Adipose tissue (tissue), 3 donors: ENCODE data around the gene VRK2. TPM values are rescaled to one million over a fixed set of nuclear protein-coding genes. Genes with fewer than 3 reads are reported as not detected.
"Not testable (repeated sequence)": the region's sequence is repeated elsewhere in the genome, so short reads cannot be mapped to it uniquely, and the experiment has no call there.

Experiments used
- H3K27ac ChIP-seq: one replicate; pipeline ENCODE4 v1.5.1; 2013; ENCODE audit warnings: low read depth, low read length
- WGBS, 3 donors: extraction: QIAGEN DNeasy Blood & Tissue Kit; methylation state at CpG; one replicate each; pipeline ENCODE4 v1.1.7; 2013; 5-methylcytosine and 5-hydroxymethylcytosine counted together
- polyA plus RNA-seq, 3 donors: library from polyadenylated mRNA; stranded (reverse); fragments of 200-250 nt; gene quantifications; one replicate each; pipeline ENCODE4 v1.2.3, GENCODE V29; 2013
- donor health status: healthy with polysubstance abuse.
- donor health status: Bipolar disorder and iron deficiency.
- donor health status: healthy.

The VRK2 gene
- polyA plus RNA-seq, 3 donors: 10.2 to 11.7 (median 10.5) TPM

- WGBS, 3 donors: 84 to 87% (median 85%) methylated on average over 3 of the region's 3 CpGs
- H3K27ac ChIP-seq: no peak overlapping the region
Observed at GRCh38 chr2:58138396-58139030, 91.9 kb downstream of the VRK2 start.

DNA sequence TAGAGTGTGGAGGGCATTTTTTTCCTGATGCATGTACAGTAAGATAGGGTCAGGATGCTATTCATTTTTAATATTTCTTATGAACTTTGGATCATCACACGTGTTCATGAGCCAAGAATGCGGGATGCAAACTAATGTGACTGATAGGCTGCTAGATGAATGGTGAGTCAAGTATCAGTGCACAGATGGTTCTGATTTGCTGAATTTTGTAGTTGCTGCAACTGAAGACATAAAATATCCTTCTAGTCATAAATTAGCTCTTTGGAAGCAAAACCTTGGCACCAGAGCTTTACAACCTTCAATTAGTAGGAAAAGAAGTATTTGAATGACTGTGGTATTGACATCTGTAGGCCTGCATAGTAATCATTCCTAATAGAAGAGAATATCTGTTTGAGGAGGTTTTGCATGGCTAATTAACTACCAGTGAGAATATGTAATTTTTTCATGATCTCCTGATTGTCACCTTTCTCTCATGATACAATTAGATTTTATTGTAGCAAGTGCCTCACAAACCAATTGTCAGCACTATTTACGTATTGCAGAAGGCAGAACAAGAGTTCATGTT is 94.0 kb downstream of the VRK2 start:
- no peak overlapping the region for H3K27ac ChIP-seq
- 79 to 93% (median 85%) methylated on average over 3 of the region's 3 CpGs for WGBS, 3 donors

DNA sequence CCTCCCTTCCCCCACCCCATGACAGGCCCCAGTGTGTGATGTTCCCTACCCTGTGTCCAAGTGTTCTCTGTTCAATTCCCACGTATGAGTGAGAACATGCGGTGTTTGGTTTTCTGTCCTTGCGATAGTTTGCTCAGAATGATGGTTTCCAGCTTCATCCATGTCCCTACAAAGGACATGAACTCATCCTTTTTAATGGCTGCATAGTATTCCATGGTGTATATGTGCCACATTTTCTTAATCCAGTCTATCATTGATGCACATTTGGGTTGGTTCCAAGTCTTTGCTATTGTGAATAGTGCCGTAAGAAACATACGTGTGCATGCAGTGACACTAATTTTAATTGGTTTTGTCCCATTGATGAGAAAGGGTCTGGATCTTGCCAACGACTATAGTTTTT is 99.2 kb downstream of the VRK2 start:
- not testable (repeated sequence) for H3K27ac ChIP-seq
- 96 to 99% (median 98%) methylated on average over 6 of the region's 6 CpGs for WGBS, 3 donors

GRCh38 chr2:58146707-58147106 is 100.1 kb downstream of the VRK2 start:
- H3K27ac ChIP-seq: no peak overlapping the region
- 92 to 95% (median 92%) methylated on average over 1 of the region's 1 CpG for WGBS, 3 donors

GRCh38 chr2:58155160-58155778 is 108.7 kb downstream of the VRK2 start:
- 96 to 97% (median 97%) methylated on average over 7 of the region's 7 CpGs for WGBS, 3 donors

GRCh38 chr2:58156780-58157179 is 110.2 kb downstream of the VRK2 start:
- no peak overlapping the region for H3K27ac ChIP-seq

More at GRCh38 chr2:58155160-58155778, 108.7 kb downstream of the VRK2 start:
- no peak overlapping the region for H3K27ac ChIP-seq

DNA sequence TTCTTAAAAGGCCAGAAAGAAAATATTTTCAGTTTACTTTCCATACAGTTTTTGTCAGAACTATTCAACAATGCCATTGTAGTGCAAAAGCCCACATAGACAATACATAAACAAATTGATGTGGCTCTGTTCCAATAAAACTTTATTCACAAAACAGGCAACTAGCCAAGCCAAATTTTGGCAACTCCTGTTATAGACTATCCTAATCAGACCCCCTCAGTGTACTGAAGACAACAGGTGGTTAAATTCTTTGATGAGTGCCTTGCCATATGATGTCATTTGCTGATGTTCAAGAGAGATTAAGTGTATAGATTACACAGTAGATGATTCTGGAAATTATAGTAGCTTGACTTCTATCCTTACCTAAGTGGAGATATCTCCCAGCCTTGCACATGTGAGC is 111.1 kb downstream of the VRK2 start:
- no peak overlapping the region for H3K27ac ChIP-seq

- 61 to 80% (median 79%) methylated on average over 4 of the region's 4 CpGs for WGBS, 3 donors
- H3K27ac ChIP-seq: no peak overlapping the region
Observed at GRCh38 chr2:58158481-58158880, 111.9 kb downstream of the VRK2 start.

DNA sequence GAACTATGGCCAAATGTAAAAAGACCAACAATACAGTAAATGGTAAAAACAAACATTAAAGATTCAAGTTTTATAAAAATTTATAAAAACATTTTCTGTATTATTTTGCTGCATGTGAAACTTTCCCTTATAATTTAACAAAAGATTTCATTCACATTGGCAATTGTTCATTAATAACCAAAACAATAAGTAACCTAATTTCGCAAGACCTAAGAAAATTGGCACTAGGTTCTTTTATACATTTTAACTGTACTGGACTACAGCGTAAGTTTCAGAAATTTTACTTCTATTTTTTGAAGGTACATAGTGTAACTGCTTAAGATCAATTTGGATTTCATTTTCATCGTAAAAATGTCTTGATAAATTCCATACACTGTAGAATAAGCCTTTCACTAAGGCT is 117.3 kb downstream of the VRK2 start:
- H3K27ac ChIP-seq: no peak overlapping the region
- WGBS, 3 donors: 94 to 98% (median 97%) methylated on average over 3 of the region's 3 CpGs

DNA sequence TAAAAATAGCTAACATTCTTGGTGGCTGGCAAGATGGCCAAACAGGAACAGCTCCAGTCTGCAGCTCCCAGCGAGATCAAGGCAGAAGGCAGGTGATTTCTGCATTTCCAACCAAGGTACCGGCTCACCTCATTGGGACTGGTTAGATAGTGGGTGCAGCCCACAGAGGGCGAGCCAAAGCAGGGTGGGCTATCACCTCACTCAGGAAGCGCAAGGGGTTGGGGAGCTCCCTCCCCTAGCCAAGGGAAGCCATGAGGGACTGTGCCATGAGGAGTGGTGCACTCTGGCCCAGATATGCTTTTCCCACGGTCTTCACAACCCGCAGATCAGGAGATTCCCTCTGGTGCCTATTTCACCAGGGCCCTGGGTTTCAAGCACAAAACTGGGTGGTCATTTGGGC is 121.5 kb downstream of the VRK2 start:
- WGBS, 3 donors: 96 to 98% (median 97%) methylated on average over 6 of the region's 6 CpGs
- H3K27ac ChIP-seq: not testable (repeated sequence)

GRCh38 chr2:58169845-58170244 is 123.2 kb downstream of the VRK2 start:
- not testable (repeated sequence) for H3K27ac ChIP-seq

DNA sequence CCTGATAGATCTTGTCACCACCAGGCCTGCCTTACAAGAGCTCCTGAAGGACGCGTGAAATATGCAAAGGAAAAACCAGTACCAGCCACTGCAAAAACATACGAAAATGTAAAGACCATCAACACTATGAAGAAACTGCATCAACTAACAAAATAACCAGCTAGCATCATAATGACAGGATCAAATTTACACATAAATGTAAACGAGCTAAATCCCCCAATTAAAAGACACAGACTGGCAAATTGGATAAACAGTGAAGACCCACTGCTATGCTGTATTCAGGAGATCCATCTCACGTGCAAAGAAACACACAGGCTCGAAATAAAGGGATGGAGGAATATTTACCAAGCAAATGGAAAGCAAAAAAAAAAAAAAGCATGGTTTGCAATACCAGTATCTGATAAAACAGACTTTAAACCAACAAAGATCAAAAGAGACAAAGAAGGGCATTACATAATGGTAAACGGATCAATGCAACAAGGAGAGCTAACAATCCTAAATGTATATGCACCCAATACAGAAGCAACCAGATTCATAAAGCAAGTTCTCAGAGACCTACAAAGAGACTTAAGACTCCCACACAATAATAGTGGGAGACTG is 123.8 kb downstream of the VRK2 start:
- 93 to 96% (median 95%) methylated on average over 7 of the region's 7 CpGs for WGBS, 3 donors
- not testable (repeated sequence) for H3K27ac ChIP-seq

DNA sequence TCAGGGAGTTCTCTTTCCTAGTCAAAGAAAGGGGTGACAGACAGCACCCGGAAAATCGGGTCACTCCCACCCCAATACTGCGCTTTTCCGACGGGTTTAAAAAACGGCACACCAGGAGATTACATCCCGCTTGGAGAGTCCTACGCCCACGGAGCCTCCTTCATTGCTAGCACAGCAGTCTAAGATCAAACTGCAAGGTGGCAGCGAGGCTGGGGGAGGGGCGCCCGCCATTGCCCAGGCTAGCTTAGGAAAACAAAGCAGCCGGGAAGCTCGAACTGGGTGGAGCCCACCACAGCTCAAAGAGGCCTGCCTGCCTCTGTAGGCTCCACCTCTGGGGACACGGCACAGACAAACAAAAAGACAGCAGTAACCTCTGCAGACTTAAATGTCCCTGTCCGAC is 125.2 kb downstream of the VRK2 start:
- 94 to 96% (median 95%) methylated on average over 16 of the region's 16 CpGs for WGBS, 3 donors
- H3K27ac ChIP-seq: not testable (repeated sequence)

DNA sequence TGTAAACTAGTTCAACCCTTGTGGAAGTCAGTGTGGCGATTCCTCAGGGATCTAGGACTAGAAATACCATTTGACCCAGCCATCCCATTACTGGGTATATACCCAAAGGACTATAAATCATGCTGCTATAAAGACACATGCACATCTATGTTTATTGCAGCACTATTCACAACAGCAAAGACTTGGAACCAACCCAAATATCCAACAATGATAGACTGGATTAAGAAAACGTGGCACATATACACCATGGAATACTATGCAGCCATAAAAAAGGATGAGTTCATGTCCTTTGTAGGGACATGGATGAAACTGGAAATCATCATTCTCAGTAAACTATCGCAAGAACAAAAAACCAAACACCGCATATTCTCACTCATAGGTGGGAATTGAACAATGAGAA is 130.6 kb downstream of the VRK2 start:
- whole genome bisulfite sequencing, 3 donors: 66 to 94% (median 88%) methylated on average over 2 of the region's 4 CpGs

DNA sequence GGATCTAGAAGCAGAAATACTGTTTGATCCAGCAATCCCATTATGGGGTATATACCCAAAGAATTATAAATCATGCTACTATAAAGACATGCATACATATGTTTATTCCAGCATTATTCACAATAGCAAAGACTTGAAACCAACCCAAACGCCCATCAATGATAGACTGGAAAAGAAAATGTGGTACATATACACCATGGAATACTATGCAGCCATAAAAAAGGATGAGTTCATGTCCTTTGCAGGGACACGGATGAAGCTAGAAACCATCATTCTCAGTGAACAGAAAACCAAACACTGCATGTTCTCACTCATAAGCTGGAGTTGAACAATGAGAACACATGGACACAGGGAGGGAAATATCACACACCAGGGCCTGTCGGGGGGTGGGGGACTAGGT is 133.6 kb downstream of the VRK2 start:
- not testable (repeated sequence) for H3K27ac ChIP-seq
- WGBS, 3 donors: 96 to 98% (median 97%) methylated on average over 3 of the region's 3 CpGs

More for the DNA sequence above, 130.6 kb downstream of the VRK2 start:
- not testable (repeated sequence) for H3K27ac ChIP-seq

DNA sequence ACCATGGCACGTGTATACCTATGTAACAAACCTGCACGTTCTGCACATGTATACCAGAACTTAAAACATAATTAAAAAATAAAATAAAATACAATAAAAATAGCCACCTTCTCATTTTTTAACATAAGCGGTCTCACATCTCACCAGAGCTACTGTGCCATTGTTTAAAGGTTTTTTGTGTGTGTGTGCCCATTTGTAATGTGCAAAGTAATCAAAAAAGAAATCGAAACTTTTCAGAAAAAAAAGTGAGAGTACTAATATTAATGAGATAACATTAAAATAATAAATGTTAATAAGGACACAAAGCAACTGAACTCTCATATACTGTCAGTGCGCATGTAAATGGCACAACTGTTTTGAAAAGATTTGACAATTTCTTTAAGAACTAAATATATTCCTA is 134.0 kb downstream of the VRK2 start:
- H3K27ac ChIP-seq: no peak overlapping the region
- WGBS, 3 donors: 96 to 98% (median 96%) methylated on average over 5 of the region's 5 CpGs

DNA sequence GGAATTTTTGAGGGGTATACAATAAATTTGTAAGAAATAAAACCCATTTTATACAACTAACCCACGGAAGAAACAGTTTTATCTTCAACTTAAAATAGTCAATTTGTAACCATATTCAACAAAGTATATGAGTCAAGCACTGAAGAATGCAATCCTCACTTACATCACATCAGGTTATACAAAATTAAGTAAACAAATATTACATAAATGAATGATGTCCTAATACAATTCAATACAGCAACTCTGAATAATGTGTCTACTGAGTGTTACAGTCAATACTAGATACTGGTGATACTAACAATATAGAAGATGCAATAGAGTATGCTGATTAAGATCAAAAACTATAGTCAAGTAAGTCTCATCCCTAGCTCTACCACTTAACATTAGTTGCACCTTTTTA is 135.9 kb downstream of the VRK2 start:
- no peak overlapping the region for H3K27ac ChIP-seq
- 92 to 98% (median 95%) methylated on average over 1 of the region's 1 CpG for WGBS, 3 donors

DNA sequence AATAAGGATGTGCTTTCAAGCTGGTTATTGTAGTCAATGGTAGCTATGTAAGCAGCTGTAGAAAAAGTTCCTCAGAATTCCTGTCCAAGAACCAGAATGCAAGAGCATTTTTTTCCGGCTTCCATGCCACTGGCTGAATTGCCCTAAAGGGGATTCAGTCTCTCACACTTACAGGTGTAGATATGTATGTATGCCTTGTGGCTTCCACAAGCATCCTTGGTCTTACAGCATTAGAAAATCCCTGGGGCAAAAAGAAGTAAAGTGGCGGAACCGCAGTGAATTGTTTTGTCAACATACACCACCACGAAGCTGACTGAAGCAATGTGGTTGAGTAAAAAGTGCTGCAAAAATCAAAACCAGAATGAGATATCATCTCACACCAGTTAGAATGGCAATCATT is 139.9 kb downstream of the VRK2 start:
- WGBS, 3 donors: 82 to 87% (median 85%) methylated on average over 4 of the region's 4 CpGs
- no peak overlapping the region for H3K27ac ChIP-seq

DNA sequence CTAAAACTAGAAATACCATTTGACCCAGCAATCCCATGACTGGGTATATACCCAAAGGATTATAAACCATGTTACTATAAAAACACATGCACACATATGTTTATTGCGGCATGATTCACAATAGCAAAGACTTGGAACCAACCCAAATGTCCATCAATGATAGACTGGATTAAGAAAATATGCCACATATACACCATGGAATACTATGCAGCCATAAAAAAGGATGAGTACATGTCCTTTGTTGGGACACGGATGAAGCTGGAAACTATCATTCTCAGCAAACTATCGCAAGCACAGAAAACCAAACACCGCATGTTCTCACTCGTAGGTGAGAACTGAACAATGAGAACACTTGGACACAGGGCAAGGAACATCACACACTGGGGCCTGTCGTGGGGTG is 140.4 kb downstream of the VRK2 start:
- H3K27ac ChIP-seq: not testable (repeated sequence)
- WGBS, 3 donors: 92 to 98% (median 97%) methylated on average over 6 of the region's 6 CpGs

- 51 to 91% (median 90%) methylated on average over 2 of the region's 2 CpGs for WGBS, 3 donors
Observed at GRCh38 chr2:58194458-58194857, 147.9 kb downstream of the VRK2 start.

More at GRCh38 chr2:58194458-58194857, 147.9 kb downstream of the VRK2 start:
- no peak overlapping the region for H3K27ac ChIP-seq
